ENCODE data around the gene CD70.
A peak's percentile ranks its signal among the peaks of the same experiment; 100 is the strongest.
"Not testable (repeated sequence)": the region's sequence is repeated elsewhere in the genome, so short reads cannot be mapped to it uniquely, and the experiment has no call there.

- TF ChIP-seq, protein P1, sequence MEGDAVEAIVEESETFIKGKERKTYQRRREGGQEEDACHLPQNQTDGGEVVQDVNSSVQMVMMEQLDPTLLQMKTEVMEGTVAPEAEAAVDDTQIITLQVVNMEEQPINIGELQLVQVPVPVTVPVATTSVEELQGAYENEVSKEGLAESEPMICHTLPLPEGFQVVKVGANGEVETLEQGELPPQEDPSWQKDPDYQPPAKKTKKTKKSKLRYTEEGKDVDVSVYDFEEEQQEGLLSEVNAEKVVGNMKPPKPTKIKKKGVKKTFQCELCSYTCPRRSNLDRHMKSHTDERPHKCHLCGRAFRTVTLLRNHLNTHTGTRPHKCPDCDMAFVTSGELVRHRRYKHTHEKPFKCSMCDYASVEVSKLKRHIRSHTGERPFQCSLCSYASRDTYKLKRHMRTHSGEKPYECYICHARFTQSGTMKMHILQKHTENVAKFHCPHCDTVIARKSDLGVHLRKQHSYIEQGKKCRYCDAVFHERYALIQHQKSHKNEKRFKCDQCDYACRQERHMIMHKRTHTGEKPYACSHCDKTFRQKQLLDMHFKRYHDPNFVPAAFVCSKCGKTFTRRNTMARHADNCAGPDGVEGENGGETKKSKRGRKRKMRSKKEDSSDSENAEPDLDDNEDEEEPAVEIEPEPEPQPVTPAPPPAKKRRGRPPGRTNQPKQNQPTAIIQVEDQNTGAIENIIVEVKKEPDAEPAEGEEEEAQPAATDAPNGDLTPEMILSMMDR (IDR thresholded peaks at IDR 0.05), result peak; percentile 50
- TF ChIP-seq ZFX (IDR thresholded peaks at IDR 0.05; ENCODE audit: borderline replicate concordance), result not testable (repeated sequence)
These were observed 42.5 kb upstream of the CD70 start for GRCh38 chr19:6633456-6633813.

Data from 22Rv1 (cell line).